Osteocyte (in vitro differentiated cells): Measurements from ENCODE around the gene TGFBR3. TPM values are rescaled to one million over a fixed set of nuclear protein-coding genes. Genes with fewer than 3 reads are reported as not detected.

Source experiments
- DNase-seq: peaks from one replicate; pipeline ENCODE4 v3.0.0; 2021; ENCODE audit warnings: mixed read lengths; ENCODE audit not compliant: unreplicated experiment; ENCODE audit errors: extremely low spot score
- H3K27ac Mint-ChIP-seq: one replicate; pipeline ENCODE4 v1.8.0; 2021; ENCODE audit warnings: mild to moderate bottlenecking, mixed read lengths; ENCODE audit not compliant: unreplicated experiment
- H3K27me3 Mint-ChIP-seq: one replicate; pipeline ENCODE4 v1.8.0; 2021; ENCODE audit warnings: mixed read lengths; ENCODE audit not compliant: unreplicated experiment
- H3K36me3 Mint-ChIP-seq: one replicate; pipeline ENCODE4 v1.8.0; 2021; ENCODE audit warnings: mixed read lengths; ENCODE audit not compliant: unreplicated experiment
- H3K4me1 Mint-ChIP-seq: one replicate; pipeline ENCODE4 v1.8.0; 2021; ENCODE audit warnings: mixed read lengths; ENCODE audit not compliant: unreplicated experiment
- H3K4me3 Mint-ChIP-seq: one replicate; pipeline ENCODE4 v1.8.0; 2021; ENCODE audit warnings: mild to moderate bottlenecking, moderate library complexity, mixed read lengths; ENCODE audit not compliant: unreplicated experiment
- H3K9me3 Mint-ChIP-seq: one replicate; pipeline ENCODE4 v1.8.0; 2021; ENCODE audit warnings: mixed read lengths; ENCODE audit not compliant: unreplicated experiment
- CTCF ChIP-seq: fragments of 200-600 bp; sonication (generic); IDR thresholded peaks from 2 replicates; pipeline ENCODE4 v1.5.0; 2021; ENCODE audit warnings: antibody characterized with exemption, mild to moderate bottlenecking, moderate library complexity
- total RNA-seq: library from RNA; stranded (reverse); gene quantifications from 2 replicates; pipeline ENCODE4 v1.2.1, GENCODE V29; 2021

Gene TGFBR3
- total RNA-seq, 1 donor from 2014 or later = 14.1 TPM

GRCh38 chr1:91777196-91777595 is 108.8 kb downstream of the TGFBR3 start:
- Mint-ChIP-seq H3K27me3 (no peaks in the 10 kb centered on the region), H3K4me1 (peaks cover 27% of the 10 kb centered on the region), H3K4me3 (no peak overlapping the region), H3K36me3 (peaks cover 17% of the 10 kb centered on the region), H3K27ac (no peak overlapping the region), H3K9me3 (no peaks in the 10 kb centered on the region)
- no peak for TF ChIP-seq CTCF
- DNase-seq = no peak

- no peak for DNase-seq
- Mint-ChIP-seq H3K4me1 (peaks cover 18% of the 10 kb centered on the region), H3K27me3 (no peaks in the 10 kb centered on the region), H3K4me3 (no peak overlapping the region), H3K36me3 (peaks cover 20% of the 10 kb centered on the region), H3K27ac (no peak overlapping the region), H3K9me3 (no peaks in the 10 kb centered on the region)
- TF ChIP-seq CTCF = no peak
Measured at GRCh38 chr1:91776068-91776794, 109.7 kb downstream of the TGFBR3 start.

GRCh38 chr1:91775227-91775626 is 110.7 kb downstream of the TGFBR3 start:
- no peak for DNase-seq
- Mint-ChIP-seq H3K4me3 (no peak overlapping the region), H3K4me1 (peaks cover 13% of the 10 kb centered on the region), H3K27me3 (no peaks in the 10 kb centered on the region), H3K9me3 (no peaks in the 10 kb centered on the region), H3K27ac (no peak overlapping the region), H3K36me3 (peaks cover 20% of the 10 kb centered on the region)
- no peak for TF ChIP-seq CTCF

GRCh38 chr1:91774520-91775203 is 111.3 kb downstream of the TGFBR3 start:
- Mint-ChIP-seq H3K27me3 (no peaks in the 10 kb centered on the region), H3K27ac (no peak overlapping the region), H3K4me1 (peaks cover 15% of the 10 kb centered on the region), H3K4me3 (no peak overlapping the region), H3K9me3 (no peaks in the 10 kb centered on the region), H3K36me3 (peaks cover 20% of the 10 kb centered on the region)
- DNase-seq = no peak
- no peak for TF ChIP-seq CTCF

- DNase-seq = no peak
- Mint-ChIP-seq H3K4me1 (peaks cover 24% of the 10 kb centered on the region), H3K27me3 (no peaks in the 10 kb centered on the region), H3K27ac (no peak overlapping the region), H3K9me3 (no peaks in the 10 kb centered on the region), H3K36me3 (peaks cover 9% of the 10 kb centered on the region), H3K4me3 (no peak overlapping the region)
- no peak for TF ChIP-seq CTCF
Measured at GRCh38 chr1:91771717-91772116, 114.2 kb downstream of the TGFBR3 start.
